H54 (cell line): ENCODE measurements around the gene METTL1.

ENCODE experiments used
- DNase-seq: peaks from one replicate; pipeline ENCODE4 v3.0.0; 2011; ENCODE audit warnings: low spot score, mixed read lengths; ENCODE audit not compliant: insufficient read length
- FAIRE-seq: peaks from 3 replicates; lab custom pipeline; 2011; peaks lifted over from hg19 to GRCh38; lab: Jason Lieb, UNC
- POLR2A ChIP-seq: IDR thresholded peaks from 2 replicates; pipeline ENCODE4 v1.6.1; 2011; ENCODE audit warnings: low read depth, mild to moderate bottlenecking, low read length

Gene METTL1

GRCh38 chr12:57719777-57720605, 51.9 kb downstream of the METTL1 start:
- FAIRE-seq (no peak), DNase-seq (no peak)
- no peak for TF ChIP-seq POLR2A

- no peak for TF ChIP-seq POLR2A
- FAIRE-seq (no peak), DNase-seq (no peak)
These were observed 53.0 kb downstream of the METTL1 start for GRCh38 chr12:57718641-57719528.
